GM23338 (cell line): ENCODE measurements around the gene EPHB1.

ENCODE experiments used
- CREB1 ChIP-seq: fragments of 250-450 bp; sonication (Bioruptor Pico); IDR thresholded peaks from 2 replicates; pipeline ENCODE4 v1.5.0; 2020; ENCODE audit warnings: low read depth, mild to moderate bottlenecking, moderate library complexity
- ETS1 ChIP-seq: IDR thresholded peaks from 2 replicates; pipeline ENCODE4 v1.6.1; 2016; ENCODE audit warnings: antibody characterized with exemption
- EZH2 ChIP-seq: fragments of 200-600 bp; sonication (generic); IDR thresholded peaks from one replicate; pipeline ENCODE4 v1.8.0; 2017; ENCODE audit warnings: antibody characterized with exemption, mild to moderate bottlenecking, low read depth; ENCODE audit not compliant: unreplicated experiment
- EZH2phosphoT487 ChIP-seq: fragments of 200-600 bp; sonication (generic); IDR thresholded peaks from one replicate; pipeline ENCODE4 v1.8.1; 2018; ENCODE audit warnings: antibody characterized with exemption; ENCODE audit not compliant: unreplicated experiment
- JUNB ChIP-seq: IDR thresholded peaks from one replicate; pipeline ENCODE4 v1.6.1; 2016; ENCODE audit warnings: antibody characterized with exemption; ENCODE audit not compliant: unreplicated experiment
- NANOG ChIP-seq: IDR thresholded peaks from 2 replicates; pipeline ENCODE4 v1.6.1; 2016; ENCODE audit warnings: antibody characterized with exemption, borderline replicate concordance
- POLR2AphosphoS5 ChIP-seq: IDR thresholded peaks from 2 replicates; pipeline ENCODE4 v1.6.1; 2016; ENCODE audit warnings: antibody characterized with exemption, low read depth
- REST ChIP-seq: IDR thresholded peaks from one replicate; pipeline ENCODE4 v1.6.1; 2018; ENCODE audit warnings: antibody characterized with exemption; ENCODE audit not compliant: unreplicated experiment
- STAT1 ChIP-seq: IDR thresholded peaks from one replicate; pipeline ENCODE4 v1.6.1; 2016; ENCODE audit warnings: antibody characterized with exemption; ENCODE audit not compliant: unreplicated experiment
- ZNF114 ChIP-seq: fragments of 250-450 bp; sonication (Bioruptor Pico); IDR thresholded peaks from 2 replicates; pipeline ENCODE4 v1.5.0; 2020; ENCODE audit warnings: mild to moderate bottlenecking, moderate library complexity
- ZNF331 ChIP-seq: fragments of 250-450 bp; sonication (Bioruptor Pico); IDR thresholded peaks from 2 replicates; pipeline ENCODE4 v1.5.0; 2020; ENCODE audit warnings: low read depth, mild to moderate bottlenecking, moderate library complexity
- ZNF462 ChIP-seq: fragments of 250-450 bp; sonication (Bioruptor Pico); IDR thresholded peaks from 2 replicates; pipeline ENCODE4 v1.5.0; 2020; ENCODE audit warnings: mild to moderate bottlenecking, moderate library complexity
- TF ChIP-seq, protein P1 (sequence below), 2 experiments: fragments of 200-600 bp in 1 of 2; sonication (generic) in 1 of 2; conservative IDR thresholded peaks; 2 replicates each; pipeline versions ENCODE4 v1.5.1 to v1.6.1; 2016 to 2017; ENCODE audit warnings: antibody characterized with exemption in 2 of 2, low read depth in 2 of 2, mild to moderate bottlenecking in 2 of 2, moderate library complexity in 1 of 2

GRCh38 chr3:134952371-134952770, 157.3 kb downstream of the EPHB1 start:
- TF ChIP-seq JUNB = no peak
- TF ChIP-seq, protein P1, sequence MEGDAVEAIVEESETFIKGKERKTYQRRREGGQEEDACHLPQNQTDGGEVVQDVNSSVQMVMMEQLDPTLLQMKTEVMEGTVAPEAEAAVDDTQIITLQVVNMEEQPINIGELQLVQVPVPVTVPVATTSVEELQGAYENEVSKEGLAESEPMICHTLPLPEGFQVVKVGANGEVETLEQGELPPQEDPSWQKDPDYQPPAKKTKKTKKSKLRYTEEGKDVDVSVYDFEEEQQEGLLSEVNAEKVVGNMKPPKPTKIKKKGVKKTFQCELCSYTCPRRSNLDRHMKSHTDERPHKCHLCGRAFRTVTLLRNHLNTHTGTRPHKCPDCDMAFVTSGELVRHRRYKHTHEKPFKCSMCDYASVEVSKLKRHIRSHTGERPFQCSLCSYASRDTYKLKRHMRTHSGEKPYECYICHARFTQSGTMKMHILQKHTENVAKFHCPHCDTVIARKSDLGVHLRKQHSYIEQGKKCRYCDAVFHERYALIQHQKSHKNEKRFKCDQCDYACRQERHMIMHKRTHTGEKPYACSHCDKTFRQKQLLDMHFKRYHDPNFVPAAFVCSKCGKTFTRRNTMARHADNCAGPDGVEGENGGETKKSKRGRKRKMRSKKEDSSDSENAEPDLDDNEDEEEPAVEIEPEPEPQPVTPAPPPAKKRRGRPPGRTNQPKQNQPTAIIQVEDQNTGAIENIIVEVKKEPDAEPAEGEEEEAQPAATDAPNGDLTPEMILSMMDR (conservative IDR thresholded peaks at IDR 0.05; ENCODE audit: low read depth in 2 of 2) = no peak
- TF ChIP-seq POLR2AphosphoS5 = no peak
- TF ChIP-seq EZH2 = no peak
- TF ChIP-seq CREB1 (CRISPR knock-in tag) = no peak
- no peak for TF ChIP-seq REST
- no peak for TF ChIP-seq EZH2phosphoT487
- TF ChIP-seq ZNF331 = no peak
- no peak for TF ChIP-seq ZNF462 (CRISPR knock-in tag)
- TF ChIP-seq ETS1 = no peak
- no peak for TF ChIP-seq ZNF114 (CRISPR knock-in tag)
- no peak for TF ChIP-seq NANOG
- TF ChIP-seq STAT1 = no peak
